Ishikawa (cell line): Measurements from ENCODE around the gene SNAP29.

Experiments
- CEBPB ChIP-seq: IDR thresholded peaks from 2 replicates; pipeline ENCODE4 v1.6.1; 2012
- CREB1 ChIP-seq: IDR thresholded peaks from 2 replicates; pipeline ENCODE4 v1.6.1; 2012; ENCODE audit warnings: low read depth
- EGR1 ChIP-seq: IDR thresholded peaks from 2 replicates; pipeline ENCODE4 v1.6.1; 2012
- EP300 ChIP-seq: IDR thresholded peaks from 2 replicates; pipeline ENCODE4 v1.6.1; 2012; ENCODE audit warnings: borderline replicate concordance
- FOXM1 ChIP-seq: IDR thresholded peaks from 2 replicates; pipeline ENCODE4 v1.6.1; 2012; ENCODE audit warnings: low read depth, borderline replicate concordance
- MAX ChIP-seq: IDR thresholded peaks from 2 replicates; pipeline ENCODE4 v1.6.1; 2012
- NFIC ChIP-seq: IDR thresholded peaks from 2 replicates; pipeline ENCODE4 v1.6.1; 2012
- RAD21 ChIP-seq: IDR thresholded peaks from 2 replicates; pipeline ENCODE4 v1.6.1; 2012; ENCODE audit warnings: low read depth
- TAF1 ChIP-seq: IDR thresholded peaks from 2 replicates; pipeline ENCODE4 v1.6.1; 2012; ENCODE audit warnings: low read depth, mild to moderate bottlenecking
- TCF12 ChIP-seq: IDR thresholded peaks from 2 replicates; pipeline ENCODE4 v1.6.1; 2012; ENCODE audit warnings: low read depth
- TEAD4 ChIP-seq: IDR thresholded peaks from 2 replicates; pipeline ENCODE4 v1.6.1; 2012
- YY1 ChIP-seq: IDR thresholded peaks from 2 replicates; pipeline ENCODE4 v1.6.1; 2012; ENCODE audit warnings: low read depth
- ZBTB7A ChIP-seq: IDR thresholded peaks from 2 replicates; pipeline ENCODE4 v1.6.1; 2012; ENCODE audit warnings: low read depth
- TF ChIP-seq, protein P1 (sequence below): IDR thresholded peaks from 2 replicates; pipeline ENCODE4 v1.6.1; 2012
- TF ChIP-seq, protein P2 (sequence below): IDR thresholded peaks from 2 replicates; pipeline ENCODE4 v1.6.1; 2012; ENCODE audit warnings: low read depth, mild to moderate bottlenecking

Gene SNAP29

GRCh38 chr22:20823264-20823663 is 35.5 kb upstream of the SNAP29 start:
- TF ChIP-seq MAX (no peak), RAD21 (no peak), NFIC (no peak), EP300 (no peak), TAF1 (no peak), ZBTB7A (no peak), FOXM1 (no peak), TCF12 (no peak), YY1 (no peak), CEBPB (no peak), EGR1 (no peak), CREB1 (no peak), TEAD4 (no peak)
- TF ChIP-seq, protein P1, sequence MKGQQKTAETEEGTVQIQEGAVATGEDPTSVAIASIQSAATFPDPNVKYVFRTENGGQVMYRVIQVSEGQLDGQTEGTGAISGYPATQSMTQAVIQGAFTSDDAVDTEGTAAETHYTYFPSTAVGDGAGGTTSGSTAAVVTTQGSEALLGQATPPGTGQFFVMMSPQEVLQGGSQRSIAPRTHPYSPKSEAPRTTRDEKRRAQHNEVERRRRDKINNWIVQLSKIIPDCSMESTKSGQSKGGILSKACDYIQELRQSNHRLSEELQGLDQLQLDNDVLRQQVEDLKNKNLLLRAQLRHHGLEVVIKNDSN, result no peak
- TF ChIP-seq, protein P2, sequence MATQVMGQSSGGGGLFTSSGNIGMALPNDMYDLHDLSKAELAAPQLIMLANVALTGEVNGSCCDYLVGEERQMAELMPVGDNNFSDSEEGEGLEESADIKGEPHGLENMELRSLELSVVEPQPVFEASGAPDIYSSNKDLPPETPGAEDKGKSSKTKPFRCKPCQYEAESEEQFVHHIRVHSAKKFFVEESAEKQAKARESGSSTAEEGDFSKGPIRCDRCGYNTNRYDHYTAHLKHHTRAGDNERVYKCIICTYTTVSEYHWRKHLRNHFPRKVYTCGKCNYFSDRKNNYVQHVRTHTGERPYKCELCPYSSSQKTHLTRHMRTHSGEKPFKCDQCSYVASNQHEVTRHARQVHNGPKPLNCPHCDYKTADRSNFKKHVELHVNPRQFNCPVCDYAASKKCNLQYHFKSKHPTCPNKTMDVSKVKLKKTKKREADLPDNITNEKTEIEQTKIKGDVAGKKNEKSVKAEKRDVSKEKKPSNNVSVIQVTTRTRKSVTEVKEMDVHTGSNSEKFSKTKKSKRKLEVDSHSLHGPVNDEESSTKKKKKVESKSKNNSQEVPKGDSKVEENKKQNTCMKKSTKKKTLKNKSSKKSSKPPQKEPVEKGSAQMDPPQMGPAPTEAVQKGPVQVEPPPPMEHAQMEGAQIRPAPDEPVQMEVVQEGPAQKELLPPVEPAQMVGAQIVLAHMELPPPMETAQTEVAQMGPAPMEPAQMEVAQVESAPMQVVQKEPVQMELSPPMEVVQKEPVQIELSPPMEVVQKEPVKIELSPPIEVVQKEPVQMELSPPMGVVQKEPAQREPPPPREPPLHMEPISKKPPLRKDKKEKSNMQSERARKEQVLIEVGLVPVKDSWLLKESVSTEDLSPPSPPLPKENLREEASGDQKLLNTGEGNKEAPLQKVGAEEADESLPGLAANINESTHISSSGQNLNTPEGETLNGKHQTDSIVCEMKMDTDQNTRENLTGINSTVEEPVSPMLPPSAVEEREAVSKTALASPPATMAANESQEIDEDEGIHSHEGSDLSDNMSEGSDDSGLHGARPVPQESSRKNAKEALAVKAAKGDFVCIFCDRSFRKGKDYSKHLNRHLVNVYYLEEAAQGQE, result no peak

GRCh38 chr22:20825624-20826023 is 33.2 kb upstream of the SNAP29 start:
- no peak for TF ChIP-seq MAX
- TF ChIP-seq EGR1, result no peak

- TF ChIP-seq, protein P1, result no peak
- TF ChIP-seq EGR1, result no peak
- no peak for TF ChIP-seq TAF1
- TF ChIP-seq, protein P2, result no peak
- TF ChIP-seq FOXM1, result no peak
- TF ChIP-seq ZBTB7A, result no peak
- TF ChIP-seq CEBPB, result no peak
- no peak for TF ChIP-seq TEAD4
- TF ChIP-seq MAX, result no peak
Observed at GRCh38 chr22:20829491-20830134, 29.2 kb upstream of the SNAP29 start.

DNA sequence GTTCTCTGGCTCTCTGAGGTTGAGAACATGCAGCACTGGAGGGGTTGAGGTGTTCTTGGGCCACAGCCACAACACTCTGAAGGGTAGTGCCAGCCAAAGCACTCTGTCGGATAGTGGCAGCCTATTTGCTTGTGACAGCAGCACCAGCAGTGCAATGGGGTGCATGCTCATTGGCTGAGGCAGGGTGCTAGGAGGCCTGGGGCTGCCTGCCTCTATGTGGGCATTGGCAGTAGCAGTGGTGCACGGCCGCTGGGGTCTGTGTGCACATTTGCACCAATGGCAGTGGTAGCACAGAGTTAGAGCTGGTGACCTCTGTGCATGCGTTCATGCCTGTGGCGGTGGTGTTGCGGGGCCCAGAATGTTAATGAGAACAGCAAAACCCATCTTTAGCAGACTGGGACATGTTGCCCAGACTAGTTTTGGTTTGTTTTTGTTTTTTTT is 25.6 kb upstream of the SNAP29 start:
- no peak for TF ChIP-seq TAF1
- no peak for TF ChIP-seq RAD21
- TF ChIP-seq NFIC, result no peak
- TF ChIP-seq YY1, result no peak
- TF ChIP-seq CREB1, result no peak

DNA sequence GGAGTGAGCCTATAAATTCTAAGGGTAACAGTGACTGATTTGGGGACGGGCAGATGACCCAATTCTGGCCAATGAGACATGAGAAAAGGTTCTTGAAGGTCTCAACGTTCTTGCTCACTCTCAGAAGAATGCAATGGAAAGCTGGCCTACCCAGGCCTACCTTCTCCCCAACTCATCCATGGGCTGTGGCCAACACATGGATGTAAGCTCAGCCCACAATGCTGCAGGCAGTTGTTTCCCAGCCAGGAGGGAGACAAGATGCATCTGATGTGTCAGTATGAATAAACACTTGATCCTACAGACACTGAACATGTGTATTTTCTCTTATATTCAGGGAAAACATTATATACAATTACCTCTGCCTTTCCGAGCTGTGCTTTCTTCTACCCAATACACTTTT is 24.6 kb upstream of the SNAP29 start:
- TF ChIP-seq TEAD4 (no peak), EP300 (no peak)

DNA sequence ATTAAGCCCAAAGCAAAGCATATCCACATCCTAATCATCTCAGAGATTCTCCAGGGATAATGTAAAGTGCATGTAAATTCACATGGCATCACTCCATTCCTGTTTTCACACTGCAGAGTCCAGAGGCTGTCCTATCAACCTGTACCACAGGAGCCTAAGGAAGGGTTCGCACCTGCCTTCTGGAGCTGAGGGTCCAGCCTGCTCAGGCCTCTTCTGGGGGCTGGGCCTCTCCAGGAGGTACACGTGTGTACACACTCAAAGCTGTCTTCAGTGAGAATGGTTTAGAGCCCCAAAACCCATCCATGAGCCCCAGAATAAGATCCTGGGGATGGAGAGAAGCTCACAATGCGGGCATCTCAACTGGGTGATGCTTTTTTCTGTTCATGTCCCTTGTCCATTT is 24.1 kb upstream of the SNAP29 start:
- TF ChIP-seq, protein P2, result no peak
- no peak for TF ChIP-seq ZBTB7A
- no peak for TF ChIP-seq TAF1
- no peak for TF ChIP-seq NFIC
- TF ChIP-seq MAX, result no peak
- no peak for TF ChIP-seq CREB1
- no peak for TF ChIP-seq CEBPB
